GM18511 (cell line): ENCODE data around the gene AKR1D1.
"Not testable (repeated sequence)": the region's sequence is repeated elsewhere in the genome, so short reads cannot be mapped to it uniquely, and the experiment has no call there.

Experiments
- ATAC-seq: cut with Tn5 transposase; IDR thresholded peaks from one replicate; pipeline ENCODE4 v1.9.1; 2021; ENCODE audit warnings: mild to moderate bottlenecking, moderate library complexity; ENCODE audit not compliant: unreplicated experiment

AKR1D1 gene

GRCh38 chr7:138076196-138076595 is at the start of gene AKR1D1:
AKR1D1 (plus strand) TSS chr7:138076459; CDS start chr7:138076519, 60 bp downstream.
- no peak for ATAC-seq

- no peak for ATAC-seq
These were observed 49.2 kb upstream of the AKR1D1 start for GRCh38 chr7:138027100-138027499.

- no peak for ATAC-seq
These were observed 47.1 kb upstream of the AKR1D1 start for GRCh38 chr7:138029126-138029525.

GRCh38 chr7:138029941-138030340 is 46.3 kb upstream of the AKR1D1 start:
- no peak for ATAC-seq

GRCh38 chr7:138030679-138031351 is 45.4 kb upstream of the AKR1D1 start:
- ATAC-seq = no peak

GRCh38 chr7:138032186-138032585 is 44.1 kb upstream of the AKR1D1 start:
- ATAC-seq = peak; percentile 66

- ATAC-seq = no peak
These were observed 43.5 kb upstream of the AKR1D1 start for GRCh38 chr7:138032770-138033169.

- ATAC-seq = no peak
These were observed 43.0 kb upstream of the AKR1D1 start for GRCh38 chr7:138033241-138033640.

- ATAC-seq = no peak
These were observed 40.1 kb upstream of the AKR1D1 start for GRCh38 chr7:138036135-138036534.

GRCh38 chr7:138040063-138040462 is 36.2 kb upstream of the AKR1D1 start:
- ATAC-seq = not testable (repeated sequence)

GRCh38 chr7:138044897-138045296 is 31.4 kb upstream of the AKR1D1 start:
- ATAC-seq = no peak

- no peak for ATAC-seq
These were observed 28.4 kb upstream of the AKR1D1 start for GRCh38 chr7:138047907-138048306.

- ATAC-seq = no peak
These were observed 26.6 kb upstream of the AKR1D1 start for GRCh38 chr7:138049505-138050116.

GRCh38 chr7:138051712-138052247 is 24.5 kb upstream of the AKR1D1 start:
- not testable (repeated sequence) for ATAC-seq

- ATAC-seq = no peak
These were observed 23.6 kb upstream of the AKR1D1 start for GRCh38 chr7:138052696-138053095.

GRCh38 chr7:138055698-138056097 is 20.6 kb upstream of the AKR1D1 start:
- ATAC-seq = not testable (repeated sequence)

- no peak for ATAC-seq
These were observed 12.9 kb upstream of the AKR1D1 start for GRCh38 chr7:138063400-138063799.

- ATAC-seq = no peak
These were observed 11.4 kb upstream of the AKR1D1 start for GRCh38 chr7:138064856-138065357.

GRCh38 chr7:138065827-138066226 is 10.4 kb upstream of the AKR1D1 start:
- no peak for ATAC-seq

GRCh38 chr7:138066954-138067394 is 9.3 kb upstream of the AKR1D1 start:
- ATAC-seq = no peak

- no peak for ATAC-seq
These were observed 8.5 kb upstream of the AKR1D1 start for GRCh38 chr7:138067774-138068173.

- ATAC-seq = no peak
These were observed 5.4 kb upstream of the AKR1D1 start for GRCh38 chr7:138070908-138071307.
